DMS53 treated with DMSO at 0.1 percent for 48 hours (cell line): ENCODE data around the gene IKZF4.

Experiments used
- DNase-seq: peaks from one replicate; lab custom pipeline; 2025; ENCODE audit not compliant: unreplicated experiment; lab: John Stamatoyannopoulos, UW

The IKZF4 gene

GRCh38 chr12:56081393-56082347 is 60.8 kb downstream of the IKZF4 start:
- DNase-seq: peak; percentile 63

GRCh38 chr12:56082382-56082781 is 61.5 kb downstream of the IKZF4 start:
- DNase-seq: no peak

DNA sequence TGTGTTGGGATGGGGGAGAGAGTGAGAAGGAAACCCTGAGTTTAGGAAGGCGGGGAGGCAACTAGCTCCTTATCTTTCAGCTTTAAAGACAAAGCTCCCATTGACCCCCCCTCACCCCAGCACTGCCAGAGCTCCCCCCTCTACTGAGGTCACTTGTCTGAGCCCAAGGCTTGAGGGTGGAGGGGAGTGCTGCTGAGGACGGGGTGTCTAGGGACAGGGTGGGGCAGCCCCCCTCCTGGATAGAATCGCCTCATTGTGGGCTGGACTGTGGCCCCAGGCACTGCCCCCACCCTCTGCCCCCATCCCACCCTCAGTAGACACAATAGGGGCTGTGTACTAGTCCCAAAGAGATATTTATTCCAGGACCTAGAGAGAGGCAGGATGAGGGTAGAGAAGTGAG is 62.1 kb downstream of the IKZF4 start:
- DNase-seq: no peak

DNA sequence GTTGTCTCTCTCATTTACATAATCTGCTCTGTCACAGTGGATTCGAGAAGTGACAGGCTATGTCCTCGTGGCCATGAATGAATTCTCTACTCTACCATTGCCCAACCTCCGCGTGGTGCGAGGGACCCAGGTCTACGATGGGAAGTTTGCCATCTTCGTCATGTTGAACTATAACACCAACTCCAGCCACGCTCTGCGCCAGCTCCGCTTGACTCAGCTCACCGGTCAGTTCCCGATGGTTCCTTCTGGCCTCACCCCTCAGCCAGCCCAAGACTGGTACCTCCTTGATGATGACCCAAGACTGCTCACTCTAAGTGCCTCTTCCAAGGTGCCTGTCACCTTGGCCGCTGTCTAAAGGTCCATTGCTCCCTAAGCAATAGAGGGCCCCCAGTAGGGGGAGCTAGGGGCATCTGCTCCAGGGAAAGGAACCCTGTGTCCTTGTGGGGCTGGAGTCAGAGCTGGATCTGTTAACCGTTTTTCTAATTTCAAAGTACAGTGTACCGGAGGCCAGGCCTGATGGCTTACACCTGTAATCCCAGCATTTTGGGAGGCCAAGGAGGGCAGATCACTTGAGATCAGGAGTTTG is 64.2 kb downstream of the IKZF4 start:
- DNase-seq: no peak

- peak; percentile 65 for DNase-seq
These were observed 65.3 kb downstream of the IKZF4 start for GRCh38 chr12:56086096-56086495.

- DNase-seq: no peak
These were observed 65.8 kb downstream of the IKZF4 start for GRCh38 chr12:56086608-56087007.

DNA sequence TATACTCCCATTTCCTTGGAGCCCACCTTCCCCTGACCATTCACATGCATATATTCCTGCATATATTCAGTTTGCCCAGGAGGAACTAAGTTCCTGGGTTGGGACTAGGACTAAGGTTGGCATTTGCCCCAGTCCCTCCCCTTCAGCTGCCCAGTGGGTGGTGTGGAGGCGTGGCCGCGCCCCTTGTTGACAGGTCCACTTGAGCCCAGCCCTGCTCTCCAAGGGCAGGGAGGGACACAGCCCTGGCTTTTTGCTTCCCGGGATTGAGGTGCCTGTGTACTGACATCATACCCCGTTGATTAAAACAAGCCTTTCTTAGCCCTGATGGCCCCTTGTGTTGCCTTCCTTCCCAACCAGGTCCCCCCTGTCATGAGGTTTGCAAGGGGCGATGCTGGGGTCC is 66.4 kb downstream of the IKZF4 start:
- no peak for DNase-seq
